Endothelial cell (in vitro differentiated cells): Measurements from ENCODE around the gene BCAR3. TPM values are rescaled to one million over a fixed set of nuclear protein-coding genes. Genes with fewer than 3 reads are reported as not detected.

Experiments used
- DNase-seq: peaks from one replicate; pipeline ENCODE4 v3.0.0; 2021; ENCODE audit warnings: low spot score
- H3K27ac Mint-ChIP-seq: one replicate; pipeline ENCODE4 v1.8.0; 2021; ENCODE audit warnings: mixed read lengths, inconsistent platforms; ENCODE audit not compliant: unreplicated experiment
- H3K27me3 Mint-ChIP-seq: one replicate; pipeline ENCODE4 v1.8.0; 2021; ENCODE audit warnings: mild to moderate bottlenecking, moderate library complexity, mixed read lengths, inconsistent platforms; ENCODE audit not compliant: unreplicated experiment
- H3K36me3 Mint-ChIP-seq: one replicate; pipeline ENCODE4 v1.8.0; 2021; ENCODE audit warnings: mild to moderate bottlenecking, low read depth, mixed read lengths, inconsistent platforms; ENCODE audit not compliant: unreplicated experiment
- H3K4me1 Mint-ChIP-seq: one replicate; pipeline ENCODE4 v1.8.0; 2021; ENCODE audit warnings: mild to moderate bottlenecking, mixed read lengths, inconsistent platforms; ENCODE audit not compliant: unreplicated experiment
- H3K4me3 Mint-ChIP-seq: one replicate; pipeline ENCODE4 v1.8.0; 2021; ENCODE audit warnings: mild to moderate bottlenecking, mixed read lengths, inconsistent platforms; ENCODE audit not compliant: unreplicated experiment
- H3K9me3 Mint-ChIP-seq: one replicate; pipeline ENCODE4 v1.8.0; 2021; ENCODE audit warnings: mixed read lengths, inconsistent platforms; ENCODE audit not compliant: unreplicated experiment
- CTCF ChIP-seq: fragments of 200-600 bp; sonication (generic); IDR thresholded peaks from one replicate; pipeline ENCODE4 v1.5.0; 2021; ENCODE audit warnings: antibody characterized with exemption; ENCODE audit not compliant: unreplicated experiment
- total RNA-seq: library from RNA; stranded (reverse); fragmentation: NEBNext Ultra II Directional; extraction: Animal tissue kit (Norgen Biotek cat#: 25700); gene quantifications from one replicate; pipeline ENCODE4 v1.2.1, GENCODE V29; 2021; ENCODE audit not compliant: unreplicated experiment

Gene BCAR3
- total RNA-seq, 1 donor from 2014 or later: 19.9 TPM

GRCh38 chr1:93620172-93620840, 61.3 kb downstream of the BCAR3 start:
- DNase-seq: no peak
- Mint-ChIP-seq H3K36me3 (no peaks in the 10 kb centered on the region), H3K27ac (no peak overlapping the region), H3K27me3 (no peaks in the 10 kb centered on the region), H3K9me3 (no peaks in the 10 kb centered on the region), H3K4me1 (peaks cover 32% of the 10 kb centered on the region), H3K4me3 (no peak overlapping the region)
- TF ChIP-seq CTCF: no peak

- Mint-ChIP-seq H3K9me3 (no peaks in the 10 kb centered on the region), H3K4me3 (no peak overlapping the region), H3K4me1 (peaks cover 35% of the 10 kb centered on the region), H3K27ac (peak overlapping the region; percentile 3), H3K27me3 (no peaks in the 10 kb centered on the region), H3K36me3 (no peaks in the 10 kb centered on the region)
- no peak for DNase-seq
- no peak for TF ChIP-seq CTCF
Measured at GRCh38 chr1:93619507-93620171, 62.0 kb downstream of the BCAR3 start.

- Mint-ChIP-seq H3K36me3 (no peaks in the 10 kb centered on the region), H3K4me1 (peaks cover 36% of the 10 kb centered on the region), H3K27me3 (peaks cover 2% of the 10 kb centered on the region), H3K9me3 (no peaks in the 10 kb centered on the region), H3K4me3 (no peak overlapping the region), H3K27ac (peak overlapping the region; percentile 83)
- DNase-seq: no peak
- TF ChIP-seq CTCF: no peak
Measured at GRCh38 chr1:93617670-93618499, 63.8 kb downstream of the BCAR3 start.

GRCh38 chr1:93616996-93617669, 64.5 kb downstream of the BCAR3 start:
- Mint-ChIP-seq H3K27ac (peak overlapping the region; percentile 83), H3K36me3 (no peaks in the 10 kb centered on the region), H3K4me3 (no peak overlapping the region), H3K4me1 (peaks cover 29% of the 10 kb centered on the region), H3K27me3 (peaks cover 2% of the 10 kb centered on the region), H3K9me3 (no peaks in the 10 kb centered on the region)
- no peak for TF ChIP-seq CTCF
- no peak for DNase-seq
